Thyroid gland (tissue), 4 donors: Measurements from ENCODE around the gene AKR1A1. TPM values are rescaled to one million over a fixed set of nuclear protein-coding genes. Genes with fewer than 3 reads are reported as not detected.
A peak's percentile ranks its signal among the peaks of the same experiment; 100 is the strongest.

ENCODE experiments used
- DNase-seq, 2 donors: peaks; one replicate each; pipeline ENCODE4 v3.0.0-alpha.2; 2019
- H3K27ac ChIP-seq, 3 donors: fragments of 200-600 bp; sonication (generic); 1 replicate in 2 of 3; 2 replicates in 1 of 3; pipeline ENCODE4 v1.5.1; 2016 to 2019; ENCODE audit warnings: mild to moderate bottlenecking in 1 of 3, moderate library complexity in 1 of 3
- H3K27me3 ChIP-seq: fragments of 200-600 bp; sonication (generic); one replicate; pipeline ENCODE4 v1.5.1; 2019
- H3K36me3 ChIP-seq, 2 donors: fragments of 200-600 bp; sonication (generic); one replicate each; pipeline ENCODE4 v1.5.1; 2016 to 2019
- H3K4me1 ChIP-seq, 2 donors: fragments of 200-600 bp; sonication (generic); one replicate each; pipeline ENCODE4 v1.5.1; 2017 to 2019
- H3K4me3 ChIP-seq, 3 donors: fragments of 200-600 bp; sonication (generic); replicated peaks in 1 of 3; 1 replicate in 2 of 3; 2 replicates in 1 of 3; pipeline ENCODE4 v1.5.1; 2016; ENCODE audit warnings: mild to moderate bottlenecking in 1 of 3
- H3K9me3 ChIP-seq: fragments of 200-600 bp; sonication (generic); one replicate; pipeline ENCODE4 v1.5.1; 2017
- POLR2A ChIP-seq, 2 donors: fragments of 450-650 bp; IDR thresholded peaks; one replicate each; pipeline ENCODE4 v1.6.1; 2017; ENCODE audit warnings: antibody characterized with exemption in 2 of 2, mild to moderate bottlenecking in 2 of 2, moderate library complexity in 1 of 2
- WGBS, 2 donors: methylation state at CpG; one replicate each; pipeline ENCODE4 v1.1.5; 2017; 5-methylcytosine and 5-hydroxymethylcytosine counted together
- intact Hi-C: fragments of 100-400 bp; cut with DNase I; formaldehyde crosslinking; loops from one replicate; pipeline ENCODE4 v1.15.1; 2023
- total RNA-seq, 4 donors: library from RNA; depleted of rRNA; stranded (reverse); fragments of >200 nt; gene quantifications; one replicate each; pipeline ENCODE4 v1.2.3, GENCODE V29; 2016
- TF ChIP-seq, protein P1 (sequence below), 6 experiments: fragments of 200-600 bp in 3 of 6; fragments of 450-650 bp in 3 of 6; sonication (generic) in 3 of 6; IDR thresholded peaks; one replicate each; pipeline ENCODE4 v1.5.1; 2016 to 2019; ENCODE audit warnings: antibody characterized with exemption in 6 of 6, mild to moderate bottlenecking in 2 of 6, inconsistent platforms in 1 of 6, moderate library complexity in 1 of 6

The AKR1A1 gene
- total RNA-seq, 4 donors from 2014 or later, result 67.5 to 143 (median 127) TPM

GRCh38 chr1:45569962-45570581 lies 19.4 kb downstream of the AKR1A1 start:
- Histone ChIP-seq H3K4me1 (no peaks in the 10 kb centered on the region), H3K36me3 (peaks cover 19 to 26% of the 10 kb centered on the region in 2 donors), H3K27me3 (no peaks in the 10 kb centered on the region), H3K27ac (no peak overlapping the region), H3K9me3 (no peaks in the 10 kb centered on the region), H3K4me3 (no peak overlapping the region)
- peak; percentile 76 to 79 for DNase-seq
- no peak for TF ChIP-seq POLR2A (IDR thresholded peaks at IDR 0.05)
- TF ChIP-seq, protein P1, sequence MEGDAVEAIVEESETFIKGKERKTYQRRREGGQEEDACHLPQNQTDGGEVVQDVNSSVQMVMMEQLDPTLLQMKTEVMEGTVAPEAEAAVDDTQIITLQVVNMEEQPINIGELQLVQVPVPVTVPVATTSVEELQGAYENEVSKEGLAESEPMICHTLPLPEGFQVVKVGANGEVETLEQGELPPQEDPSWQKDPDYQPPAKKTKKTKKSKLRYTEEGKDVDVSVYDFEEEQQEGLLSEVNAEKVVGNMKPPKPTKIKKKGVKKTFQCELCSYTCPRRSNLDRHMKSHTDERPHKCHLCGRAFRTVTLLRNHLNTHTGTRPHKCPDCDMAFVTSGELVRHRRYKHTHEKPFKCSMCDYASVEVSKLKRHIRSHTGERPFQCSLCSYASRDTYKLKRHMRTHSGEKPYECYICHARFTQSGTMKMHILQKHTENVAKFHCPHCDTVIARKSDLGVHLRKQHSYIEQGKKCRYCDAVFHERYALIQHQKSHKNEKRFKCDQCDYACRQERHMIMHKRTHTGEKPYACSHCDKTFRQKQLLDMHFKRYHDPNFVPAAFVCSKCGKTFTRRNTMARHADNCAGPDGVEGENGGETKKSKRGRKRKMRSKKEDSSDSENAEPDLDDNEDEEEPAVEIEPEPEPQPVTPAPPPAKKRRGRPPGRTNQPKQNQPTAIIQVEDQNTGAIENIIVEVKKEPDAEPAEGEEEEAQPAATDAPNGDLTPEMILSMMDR (IDR thresholded peaks at IDR 0.05), result peak; percentile 95 to 98 (median 96)
- WGBS, 2 donors, result 11 to 17% methylated on average over 7 to 8 of the region's 8 CpGs
- intact Hi-C loops, result loop anchor here (5.0 to 10.0 kb wide), 3 partner anchors 58 to 555 kb away; partner anchors contain the start of genes HECTD3 and UROD

- no peak overlapping the region for H3K4me3 ChIP-seq
- no peaks in the 10 kb centered on the region for H3K27me3 ChIP-seq
- H3K27ac ChIP-seq, result no peak overlapping the region
- no peaks in the 10 kb centered on the region for H3K4me1 ChIP-seq
- no peaks in the 10 kb centered on the region for H3K9me3 ChIP-seq
- peaks cover 19 to 26% of the 10 kb centered on the region in 2 donors for H3K36me3 ChIP-seq
- no peak for DNase-seq
- intact Hi-C loops, result loop anchor here (5.0 kb wide), 1 partner anchor 213 kb away; no protein-coding TSS in a partner anchor
- WGBS, 2 donors, result 95% methylated on average over 4 of the region's 4 CpGs
- TF ChIP-seq, protein P1 (IDR thresholded peaks at IDR 0.05), result no peak
- TF ChIP-seq POLR2A (IDR thresholded peaks at IDR 0.05), result no peak
Measured at GRCh38 chr1:45570631-45571030, 20.0 kb downstream of the AKR1A1 start.

DNA sequence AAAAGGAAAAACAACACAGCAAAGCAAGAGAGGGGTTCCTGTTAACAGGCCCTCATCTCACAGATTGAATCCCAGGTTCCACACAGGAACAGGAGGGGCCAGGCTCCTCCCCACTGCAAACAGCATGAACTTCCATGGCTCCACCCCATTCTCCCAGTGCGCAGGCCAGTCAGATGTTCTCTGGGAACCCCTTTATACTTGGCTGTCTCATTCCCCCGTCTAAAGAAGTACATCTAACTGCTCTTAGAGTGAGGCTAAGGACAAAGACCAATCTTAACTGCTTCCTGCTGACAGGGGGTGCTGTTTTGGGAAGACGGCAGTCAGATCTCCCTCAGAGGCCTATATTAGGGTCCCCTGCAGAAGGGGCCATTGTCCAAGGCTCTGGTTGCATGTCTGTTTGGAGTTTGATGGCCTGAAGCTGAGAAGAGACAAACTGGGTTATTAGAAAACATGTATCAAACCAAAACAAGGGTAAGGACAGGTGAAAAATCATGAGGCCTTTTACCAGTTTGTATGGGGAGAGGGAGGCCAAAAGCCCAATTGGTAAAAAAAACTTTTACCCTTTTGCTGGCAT lies 22.7 kb downstream of the AKR1A1 start:
- Histone ChIP-seq H3K9me3 (no peaks in the 10 kb centered on the region), H3K4me3 (no peak overlapping the region), H3K27ac (no peak overlapping the region), H3K27me3 (no peaks in the 10 kb centered on the region), H3K36me3 (peaks cover 8 to 9% of the 10 kb centered on the region in 2 donors), H3K4me1 (no peaks in the 10 kb centered on the region)
- TF ChIP-seq POLR2A (IDR thresholded peaks at IDR 0.05), result no peak
- TF ChIP-seq, protein P1 (IDR thresholded peaks at IDR 0.05), result no peak
- no peak for DNase-seq
- intact Hi-C loops, result loop anchor here (5.0 kb wide), 1 partner anchor 216 kb away; no protein-coding TSS in a partner anchor
- 69 to 72% methylated on average over 3 of the region's 3 CpGs for WGBS, 2 donors

GRCh38 chr1:45574105-45574626 lies 23.5 kb downstream of the AKR1A1 start:
- H3K36me3 ChIP-seq, result peaks cover 1 to 3% of the 10 kb centered on the region in 2 donors
- intact Hi-C loops, result loop anchor here (5.0 kb wide), 1 partner anchor 217 kb away; no protein-coding TSS in a partner anchor
- H3K4me1 ChIP-seq, result no peaks in the 10 kb centered on the region
- DNase-seq, result no peak
- H3K9me3 ChIP-seq, result no peaks in the 10 kb centered on the region
- no peaks in the 10 kb centered on the region for H3K27me3 ChIP-seq
- WGBS, 2 donors, result 91 to 98% methylated on average over 7 of the region's 7 CpGs
- TF ChIP-seq, protein P1 (IDR thresholded peaks at IDR 0.05), result no peak
- no peak for TF ChIP-seq POLR2A (IDR thresholded peaks at IDR 0.05)
- H3K4me3 ChIP-seq, result no peak overlapping the region
- H3K27ac ChIP-seq, result no peak overlapping the region

DNA sequence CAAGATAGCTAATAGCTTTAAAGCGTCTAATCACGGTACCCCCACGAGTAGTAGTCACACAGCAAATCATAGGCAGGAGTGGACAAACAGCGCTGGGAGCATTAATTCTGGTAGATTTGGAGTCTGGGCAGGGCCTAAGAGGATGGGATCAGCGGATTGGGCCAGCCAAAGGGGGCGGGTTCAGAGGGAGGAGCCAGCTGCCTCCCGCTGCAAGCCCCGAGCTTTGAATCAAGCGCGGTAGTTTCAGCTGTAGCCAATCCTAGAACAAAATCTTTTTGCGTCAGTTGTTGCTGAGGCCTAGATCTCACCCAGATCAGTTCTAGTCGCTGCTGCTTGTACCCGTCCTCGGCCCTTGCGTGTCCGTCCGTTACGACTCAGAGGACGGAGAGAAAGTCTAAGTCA lies 32.6 kb downstream of the AKR1A1 start:
- Histone ChIP-seq H3K27me3 (no peaks in the 10 kb centered on the region), H3K9me3 (no peaks in the 10 kb centered on the region), H3K36me3 (no peaks in the 10 kb centered on the region), H3K4me1 (peaks cover 15 to 17% of the 10 kb centered on the region in 2 donors), H3K27ac (peak overlapping the region; percentile 74 to 94 (median 77)), H3K4me3 (peak overlapping the region; percentile 49 to 99 (median 98))
- 0 to 1% methylated on average over 19 of the region's 19 CpGs for WGBS, 2 donors
- intact Hi-C loops, result no loop called here
- peak; percentile 96 to 97 for DNase-seq
- TF ChIP-seq, protein P1 (IDR thresholded peaks at IDR 0.05), result no peak
- no peak for TF ChIP-seq POLR2A (IDR thresholded peaks at IDR 0.05)
